ENCODE measurements around the gene TPM3. TPM values are rescaled to one million over a fixed set of nuclear protein-coding genes. Genes with fewer than 3 reads are reported as not detected.

The TPM3 gene
- polyA plus RNA-seq, 2 of the 4 experiments (the other 2 are of a cell fraction): 510 to 618 TPM

- Histone ChIP-seq H3K4me3 (no peak overlapping the region), H3K9me3 (no peaks in the 10 kb centered on the region), H3K4me1 (peaks cover 65% of the 10 kb centered on the region), H3K4me2 (peak overlapping the region; percentile 98), H3K27ac (no peak overlapping the region)
- WGBS (ENCODE audit: missing lambda C conversion rate): 84% methylated on average over 3 of the region's 3 CpGs
- CTCF ChIA-PET: interaction anchor here (0.7 to 1.5 kb wide), 2 partner anchors 19 to 383 kb away, joined by 3 to 6 read pairs; no protein-coding TSS in a partner anchor
- FAIRE-seq (no peak), ATAC-seq (no peak), DNase-seq (ENCODE audit: low read depth in 1 of 2, low spot score in 1 of 2) (no peak)
- POLR2A ChIA-PET: interaction anchor here (1.0 kb wide), 1 partner anchor 189 kb away, joined by 3 read pairs; the partner anchor contains the start of gene RPS27
- no peak for TF ChIP-seq ZNF302 (CRISPR knock-in tag; IDR thresholded peaks at IDR 0.05)
- no peak for TF ChIP-seq SMC3 (IDR thresholded peaks at IDR 0.05)
- no peak for TF ChIP-seq FOXS1 (CRISPR knock-in tag; IDR thresholded peaks at IDR 0.05)
- TF ChIP-seq KDM5A (IDR thresholded peaks at IDR 0.05): no peak
- no peak for TF ChIP-seq ZFP36 (IDR thresholded peaks at IDR 0.05; ENCODE audit: borderline replicate concordance, partially characterized antibody)
- no peak for TF ChIP-seq NR3C1 (IDR thresholded peaks at IDR 0.05)
- no peak for TF ChIP-seq EP300 (IDR thresholded peaks at IDR 0.05)
- TF ChIP-seq POLR2A (IDR thresholded peaks at IDR 0.05; ENCODE audit: low read length): no peak
- TF ChIP-seq MYC (IDR thresholded peaks at IDR 0.05; ENCODE audit: borderline replicate concordance, low read length): no peak
- no peak for TF ChIP-seq RARB (CRISPR knock-in tag; IDR thresholded peaks at IDR 0.05)
- TF ChIP-seq HDAC2 (IDR thresholded peaks at IDR 0.05): no peak
- TF ChIP-seq RFX5 (IDR thresholded peaks at IDR 0.05): no peak
- TF ChIP-seq FOSL2 (IDR thresholded peaks at IDR 0.05): no peak
- TF ChIP-seq FOSL2 (CRISPR knock-in tag; IDR thresholded peaks at IDR 0.05): no peak
- TF ChIP-seq ESRRA (IDR thresholded peaks at IDR 0.05; ENCODE audit: borderline replicate concordance, low read length): no peak
- TF ChIP-seq POLR2AphosphoS2 (conservative IDR thresholded peaks at IDR 0.05; ENCODE audit: low read length): no peak
- TF ChIP-seq NFE2L2 (conservative IDR thresholded peaks at IDR 0.05; ENCODE audit: low read length): no peak
Measured at GRCh38 chr1:154179946-154180687, 11.8 kb downstream of the TPM3 start.

GRCh38 chr1:154178911-154179811, 12.7 kb downstream of the TPM3 start:
- TF ChIP-seq HDAC2 (IDR thresholded peaks at IDR 0.05) (no peak), RAD21 (conservative IDR thresholded peaks at IDR 0.05 in 1 of 2, IDR thresholded peaks at IDR 0.05 in 1 of 2) (no peak), TP53 (CRISPR knock-in tag; IDR thresholded peaks at IDR 0.05) (no peak), JUNB (IDR thresholded peaks at IDR 0.05) (no peak), EP300 (IDR thresholded peaks at IDR 0.05) (no peak), ATOH8 (CRISPR knock-in tag; IDR thresholded peaks at IDR 0.05; ENCODE audit: low read depth) (no peak)
- no peak overlapping the region for H3K27ac ChIP-seq
- DNase-seq (ENCODE audit: low read depth in 1 of 2, low spot score in 1 of 2) (no peak), FAIRE-seq (no peak), ATAC-seq (no peak)
- 69% methylated on average over 10 of the region's 10 CpGs for WGBS (ENCODE audit: missing lambda C conversion rate)
- ChIA-PET CTCF (interaction anchor here (1.4 kb wide), 1 partner anchor 93 kb away, joined by 4 read pairs; no protein-coding TSS in a partner anchor), POLR2A (no interaction called here)
- H3K9me3 ChIP-seq: no peaks in the 10 kb centered on the region
- no peak overlapping the region for H3K4me3 ChIP-seq
- H3K4me2 ChIP-seq: peak overlapping the region; percentile 51
- peaks cover 64% of the 10 kb centered on the region for H3K4me1 ChIP-seq

DNA sequence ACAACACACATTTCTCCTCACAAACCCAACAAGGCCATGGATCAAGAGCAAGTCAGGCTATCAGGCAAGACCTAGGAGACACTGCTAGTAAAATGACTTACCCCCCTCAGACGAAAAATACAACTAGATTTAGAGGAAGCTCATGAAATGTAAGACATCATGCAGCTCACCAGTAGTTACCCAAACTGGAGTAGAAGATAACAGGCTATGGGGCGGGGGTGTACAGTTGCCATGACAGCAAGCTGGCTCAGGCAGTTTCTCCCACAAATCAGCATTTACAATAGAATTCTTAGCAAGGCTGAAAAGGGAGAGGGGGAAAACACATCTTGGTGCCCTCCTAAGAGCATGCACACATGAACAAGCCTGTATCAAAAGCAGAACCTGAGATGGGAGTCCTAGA, 13.9 kb downstream of the TPM3 start:
- Histone ChIP-seq H3K4me1 (peaks cover 56% of the 10 kb centered on the region), H3K27ac (no peak overlapping the region), H3K4me2 (peak overlapping the region; percentile 51; the same call in 1 of the 3 replicates), H3K9me3 (no peaks in the 10 kb centered on the region), H3K4me3 (no peak overlapping the region)
- FAIRE-seq: no peak
- no peak for DNase-seq (ENCODE audit: low read depth in 1 of 2, low spot score in 1 of 2)
- CTCF ChIA-PET: interaction anchor here (0.9 to 1.4 kb wide), 2 partner anchors 15 to 94 kb away, joined by 3 to 4 read pairs; no protein-coding TSS in a partner anchor
- ATAC-seq: no peak
- WGBS (ENCODE audit: missing lambda C conversion rate): 64% methylated on average over 2 of the region's 2 CpGs
- TF ChIP-seq CBX2 (IDR thresholded peaks at IDR 0.05; ENCODE audit: borderline replicate concordance, low read depth) (no peak), HDAC2 (IDR thresholded peaks at IDR 0.05) (no peak), GATA3 (IDR thresholded peaks at IDR 0.05; ENCODE audit: borderline replicate concordance) (no peak), MAX (IDR thresholded peaks at IDR 0.05) (no peak), SREBF2 (IDR thresholded peaks at IDR 0.05) (no peak)
- TF ChIP-seq, protein P1, sequence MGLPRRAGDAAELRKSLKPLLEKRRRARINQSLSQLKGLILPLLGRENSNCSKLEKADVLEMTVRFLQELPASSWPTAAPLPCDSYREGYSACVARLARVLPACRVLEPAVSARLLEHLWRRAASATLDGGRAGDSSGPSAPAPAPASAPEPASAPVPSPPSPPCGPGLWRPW (IDR thresholded peaks at IDR 0.05): no peak
- POLR2A ChIA-PET: interaction anchor here (1.3 kb wide), 1 partner anchor 187 kb away, joined by 3 read pairs; the partner anchor contains the start of gene RPS27
